HG02623 (cell line): ENCODE results near the gene EXOC3L1.

Experiments
- ATAC-seq: cut with Tn5 transposase; IDR thresholded peaks from one replicate; pipeline ENCODE4 v1.9.1; 2021; ENCODE audit warnings: moderate library complexity; ENCODE audit not compliant: unreplicated experiment

EXOC3L1 gene

GRCh38 chr16:67150047-67150832, 39.7 kb downstream of the EXOC3L1 start:
- ATAC-seq: peak; percentile 22

- no peak for ATAC-seq
These were observed 40.5 kb downstream of the EXOC3L1 start for GRCh38 chr16:67149276-67150046.

- ATAC-seq: no peak
These were observed 41.2 kb downstream of the EXOC3L1 start for GRCh38 chr16:67148656-67149275.

- ATAC-seq: no peak
These were observed 41.7 kb downstream of the EXOC3L1 start for GRCh38 chr16:67148221-67148620.

- no peak for ATAC-seq
These were observed 42.3 kb downstream of the EXOC3L1 start for GRCh38 chr16:67147437-67148140.

GRCh38 chr16:67146523-67147357, 43.2 kb downstream of the EXOC3L1 start:
- ATAC-seq: no peak

GRCh38 chr16:67145746-67146145, 44.2 kb downstream of the EXOC3L1 start:
- ATAC-seq: no peak

GRCh38 chr16:67144943-67145342, 45.0 kb downstream of the EXOC3L1 start:
- no peak for ATAC-seq

GRCh38 chr16:67142342-67142741, 47.6 kb downstream of the EXOC3L1 start:
- no peak for ATAC-seq

GRCh38 chr16:67141391-67141790, 48.5 kb downstream of the EXOC3L1 start:
- no peak for ATAC-seq

GRCh38 chr16:67137605-67138004, 52.3 kb downstream of the EXOC3L1 start:
- no peak for ATAC-seq
